GM21825 (cell line): ENCODE data around the gene HHATL.

Experiments used
- ATAC-seq: cut with Tn5 transposase; IDR thresholded peaks from one replicate; pipeline ENCODE4 v1.9.1; 2021; ENCODE audit warnings: mild to moderate bottlenecking, moderate library complexity; ENCODE audit not compliant: unreplicated experiment

Gene HHATL

GRCh38 chr3:42685891-42686820, 16.4 kb downstream of the HHATL start:
- no peak for ATAC-seq

GRCh38 chr3:42685363-42685881, 17.2 kb downstream of the HHATL start, which contains the start of gene KLHL40:
Gene KLHL40 (plus strand): TSS chr3:42685537. CDS start chr3:42685619, 82 bp downstream.
- ATAC-seq = no peak

GRCh38 chr3:42684632-42685362, 17.8 kb downstream of the HHATL start:
- no peak for ATAC-seq

- no peak for ATAC-seq
These were observed 18.6 kb downstream of the HHATL start for GRCh38 chr3:42683875-42684598.

- no peak for ATAC-seq
These were observed 20.1 kb downstream of the HHATL start for GRCh38 chr3:42682301-42683070.

GRCh38 chr3:42681361-42682038, 21.1 kb downstream of the HHATL start:
- no peak for ATAC-seq

GRCh38 chr3:42680806-42681205, 21.8 kb downstream of the HHATL start:
- no peak for ATAC-seq

GRCh38 chr3:42680271-42680670, 22.3 kb downstream of the HHATL start:
- no peak for ATAC-seq

- no peak for ATAC-seq
These were observed 24.2 kb downstream of the HHATL start for GRCh38 chr3:42678447-42678846.

GRCh38 chr3:42675909-42676308, 26.7 kb downstream of the HHATL start:
- ATAC-seq = no peak

- no peak for ATAC-seq
These were observed 28.5 kb downstream of the HHATL start for GRCh38 chr3:42674146-42674545.

GRCh38 chr3:42673082-42673481, 29.5 kb downstream of the HHATL start:
- no peak for ATAC-seq

- ATAC-seq = no peak
These were observed 30.1 kb downstream of the HHATL start for GRCh38 chr3:42672515-42672914.

- ATAC-seq = no peak
These were observed 31.9 kb downstream of the HHATL start for GRCh38 chr3:42670670-42671069.

GRCh38 chr3:42670051-42670576, 32.5 kb downstream of the HHATL start:
- ATAC-seq = no peak

GRCh38 chr3:42668793-42669217, 33.8 kb downstream of the HHATL start:
- no peak for ATAC-seq

- no peak for ATAC-seq
These were observed 34.2 kb downstream of the HHATL start for GRCh38 chr3:42668413-42668760.

- no peak for ATAC-seq
These were observed 34.8 kb downstream of the HHATL start for GRCh38 chr3:42667523-42668412.
